Stimulated activated naive CD4-positive, alpha-beta T cell (primary cell): ENCODE data around the gene XXYLT1.
"Not testable (repeated sequence)": the region's sequence is repeated elsewhere in the genome, so short reads cannot be mapped to it uniquely, and the experiment has no call there.

Experiments used
- DNase-seq, 6 experiments: peaks; one replicate each; lab custom pipeline; 2025; lab: John Stamatoyannopoulos, UW

Gene XXYLT1

GRCh38 chr3:195112361-195112791 is 158.6 kb downstream of the XXYLT1 start:
- DNase-seq = no peak

DNA sequence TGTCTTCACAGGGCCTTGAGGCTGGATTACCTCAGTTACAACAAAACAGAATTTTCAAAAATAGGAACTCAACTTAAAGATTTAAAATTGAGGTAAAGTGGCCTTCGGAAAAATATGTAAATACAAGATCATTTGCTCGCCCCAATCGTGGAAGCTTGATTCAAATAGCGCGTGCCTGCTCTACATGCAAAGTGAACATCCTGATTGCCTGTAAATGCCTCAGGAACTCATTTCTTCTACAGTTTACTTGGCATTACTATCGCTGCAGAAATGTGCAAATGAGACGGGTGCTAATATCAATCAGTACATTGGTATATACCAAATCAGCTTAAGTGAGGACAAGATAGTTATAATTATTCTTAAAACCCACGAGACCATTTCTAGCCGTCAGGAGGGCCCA is 159.2 kb downstream of the XXYLT1 start:
- DNase-seq = no peak

- no peak for DNase-seq
These were observed 159.6 kb downstream of the XXYLT1 start for GRCh38 chr3:195111319-195111705.

DNA sequence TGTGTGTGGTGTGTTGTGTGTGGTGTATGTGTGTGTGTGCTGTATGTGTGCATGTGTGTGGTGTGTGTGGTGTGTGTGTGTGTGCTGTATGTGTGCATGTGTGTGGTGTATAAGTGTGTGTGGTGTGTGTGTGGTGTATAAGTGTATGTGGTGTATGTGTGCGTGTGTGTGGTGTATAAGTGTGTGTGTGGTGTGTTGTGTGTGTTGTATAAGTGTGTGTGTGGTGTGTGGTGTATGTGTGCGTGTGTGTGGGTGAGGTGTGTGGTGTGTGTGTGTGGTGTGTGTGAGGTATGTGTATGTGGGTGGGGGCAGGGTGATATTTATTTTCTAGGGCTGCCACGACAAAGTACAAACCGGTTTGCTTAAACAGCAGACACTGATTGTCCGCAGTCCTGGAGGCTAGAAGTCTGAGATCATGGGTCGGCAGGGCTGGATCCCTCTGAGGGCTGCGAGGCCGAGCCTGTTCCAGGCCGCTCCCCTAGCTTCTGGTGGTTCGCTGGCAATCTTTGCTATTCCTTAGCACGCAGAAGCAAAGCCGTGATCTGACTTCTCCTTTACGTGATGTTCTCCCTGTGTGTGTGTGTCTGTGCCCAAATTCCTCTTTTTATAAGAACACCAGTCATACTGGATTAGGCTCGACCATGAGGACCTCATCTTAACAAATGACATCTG is 160.2 kb downstream of the XXYLT1 start:
- DNase-seq = no peak

DNA sequence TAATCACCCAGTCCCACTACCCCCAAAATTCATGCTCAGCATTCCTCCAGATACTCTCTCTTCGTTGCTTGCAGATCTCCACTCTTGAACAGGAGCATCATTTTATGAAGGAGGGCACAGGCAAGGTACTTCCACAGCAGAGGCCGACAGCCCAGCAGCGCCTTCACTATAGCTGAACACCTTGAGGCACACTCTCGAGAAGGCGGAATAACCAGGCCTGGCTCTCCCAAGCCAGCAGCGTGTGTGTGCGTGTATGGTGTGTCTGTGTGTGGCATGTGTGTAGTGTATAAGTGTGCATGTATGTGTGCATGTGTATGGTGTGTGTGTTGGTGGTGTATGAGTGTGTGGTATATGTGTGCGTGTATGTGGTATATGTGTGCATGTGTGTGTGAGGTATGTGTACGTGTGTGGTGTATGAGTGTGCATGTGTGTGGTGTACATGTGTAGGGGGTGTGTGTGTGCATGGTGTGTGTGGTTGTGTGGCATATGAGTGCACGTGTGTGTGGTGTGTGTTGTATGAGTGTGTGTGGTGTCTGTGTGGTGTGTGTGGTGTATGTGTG is 161.8 kb downstream of the XXYLT1 start:
- no peak for DNase-seq

DNA sequence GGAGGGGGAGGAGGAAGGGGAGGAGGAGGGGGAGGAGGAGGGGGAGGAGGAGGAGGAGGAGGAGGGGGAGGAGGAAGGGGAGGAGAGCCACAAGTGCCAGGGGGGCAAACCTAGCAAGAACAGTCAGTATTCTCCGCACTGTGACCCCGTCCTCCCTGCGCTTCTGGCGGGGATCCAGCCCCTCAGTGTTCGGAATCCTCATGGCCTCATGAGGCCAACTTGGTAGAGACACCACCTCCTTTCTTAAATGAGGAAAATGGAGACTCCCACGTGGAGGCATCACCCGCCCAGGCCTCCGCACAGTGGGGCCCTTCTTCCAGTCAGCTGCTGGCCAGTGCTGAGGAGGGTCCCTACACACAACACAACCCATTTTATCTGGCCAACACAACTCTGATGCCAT is 163.4 kb downstream of the XXYLT1 start:
- DNase-seq = no peak

DNA sequence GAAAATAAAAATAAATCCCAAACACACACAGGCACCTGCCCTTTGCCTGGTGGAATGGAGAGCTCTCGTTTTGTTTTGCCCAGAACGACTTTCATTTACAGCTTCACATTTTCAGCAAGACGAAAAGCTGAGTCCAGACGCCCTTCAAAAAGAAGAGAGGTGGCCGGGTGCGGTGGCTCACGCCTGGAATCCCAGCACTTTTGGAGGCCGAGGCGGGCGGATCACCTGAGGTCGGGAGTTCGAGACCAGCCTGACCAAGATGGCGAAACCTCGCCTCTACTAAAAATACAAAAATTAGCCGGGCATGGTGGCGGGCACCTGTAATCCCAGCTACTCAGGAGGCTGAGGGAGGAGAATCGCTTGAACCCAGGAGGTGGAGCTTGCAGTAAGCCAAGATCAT is 163.9 kb downstream of the XXYLT1 start:
- DNase-seq = not testable (repeated sequence)

GRCh38 chr3:195106418-195106906 is 164.5 kb downstream of the XXYLT1 start:
- peak; percentile 13 to 73 (median 56) for DNase-seq

DNA sequence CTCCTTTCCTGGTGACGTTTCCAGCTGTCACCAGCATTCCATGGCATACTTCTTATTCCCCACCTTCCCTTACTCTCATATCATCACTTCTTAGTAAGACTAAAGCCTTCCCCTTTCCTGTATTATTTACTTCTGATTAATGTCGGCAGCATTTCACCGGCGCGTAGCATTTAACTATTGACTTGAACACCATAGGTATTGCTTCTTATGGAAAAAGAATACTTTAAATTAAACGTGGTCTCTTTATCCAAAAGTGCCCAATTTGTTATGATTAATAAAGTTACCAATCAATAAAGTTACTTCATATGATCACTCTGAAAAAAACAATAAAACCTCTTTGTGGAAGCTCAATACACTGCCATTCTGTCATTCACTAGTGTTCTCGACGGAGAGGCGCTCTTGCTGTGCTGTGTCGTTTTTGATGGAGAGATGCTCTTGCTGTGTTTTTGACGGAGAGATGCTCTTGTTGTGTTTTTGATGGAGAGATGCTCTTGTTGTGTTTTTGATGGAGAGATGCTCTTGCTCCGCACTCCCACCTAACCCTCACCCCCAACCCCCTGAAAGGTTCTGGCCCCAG is 165.0 kb downstream of the XXYLT1 start:
- DNase-seq = no peak

DNA sequence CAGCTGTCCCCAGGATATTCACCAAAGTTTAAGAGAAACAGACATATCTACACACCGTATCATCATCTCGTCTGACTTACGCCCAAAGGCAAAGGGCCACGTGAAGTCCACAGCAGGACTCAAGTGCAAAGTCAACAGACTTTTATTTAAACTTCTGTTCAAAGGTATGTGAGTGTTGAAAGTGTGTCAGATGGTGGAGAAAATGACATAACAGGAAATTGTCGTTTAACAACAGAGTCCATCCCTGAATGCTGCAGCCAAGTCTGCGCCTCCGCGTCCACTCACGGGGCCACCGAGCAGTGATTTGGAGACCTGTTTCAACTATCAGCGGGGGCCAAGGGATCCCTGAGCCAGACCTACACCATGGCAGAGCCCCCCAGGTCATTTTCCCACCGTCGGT is 165.6 kb downstream of the XXYLT1 start:
- DNase-seq = no peak

- no peak for DNase-seq
These were observed 166.6 kb downstream of the XXYLT1 start for GRCh38 chr3:195104340-195104739.

- no peak for DNase-seq
These were observed 167.3 kb downstream of the XXYLT1 start for GRCh38 chr3:195103623-195104022.

DNA sequence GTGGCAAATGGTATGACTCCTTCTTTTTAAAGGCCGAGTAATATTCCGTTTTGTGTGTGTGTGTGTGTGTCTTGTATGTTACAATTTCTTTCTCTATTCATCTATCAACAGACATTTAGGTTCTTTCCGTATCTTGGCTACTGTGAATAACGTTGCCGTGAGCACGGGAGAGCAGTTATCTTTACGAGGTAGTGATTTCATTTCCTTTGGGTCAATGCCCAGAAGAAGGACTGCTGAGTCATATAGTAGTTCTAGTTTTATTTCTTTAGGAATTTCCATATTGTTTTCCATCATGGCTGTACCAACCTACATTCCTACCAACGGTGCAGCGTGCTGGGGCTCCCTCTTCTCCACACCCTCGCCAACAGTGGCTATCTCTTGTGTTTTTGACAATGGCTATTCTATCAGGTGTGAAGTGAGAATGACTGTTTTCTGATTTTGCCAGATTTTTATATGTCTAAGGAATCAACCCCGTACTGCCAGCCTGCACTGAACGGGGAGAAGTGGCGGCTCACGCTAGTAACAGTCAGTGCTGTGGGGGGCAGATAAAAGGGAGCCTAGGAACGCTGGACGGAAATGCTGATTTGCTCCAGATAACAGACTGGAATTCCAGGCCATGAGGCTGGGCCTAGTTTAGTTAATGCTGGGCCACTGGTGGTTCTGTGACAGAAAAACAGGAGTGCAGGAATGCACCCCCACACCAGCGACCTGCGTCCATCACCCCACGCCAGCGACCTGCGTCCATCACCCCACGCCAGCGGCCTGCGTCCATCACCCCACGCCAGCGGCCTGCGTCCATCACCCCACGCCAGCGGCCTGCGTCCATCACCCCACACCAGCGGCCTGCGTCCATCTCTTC is 168.1 kb downstream of the XXYLT1 start:
- DNase-seq = no peak

DNA sequence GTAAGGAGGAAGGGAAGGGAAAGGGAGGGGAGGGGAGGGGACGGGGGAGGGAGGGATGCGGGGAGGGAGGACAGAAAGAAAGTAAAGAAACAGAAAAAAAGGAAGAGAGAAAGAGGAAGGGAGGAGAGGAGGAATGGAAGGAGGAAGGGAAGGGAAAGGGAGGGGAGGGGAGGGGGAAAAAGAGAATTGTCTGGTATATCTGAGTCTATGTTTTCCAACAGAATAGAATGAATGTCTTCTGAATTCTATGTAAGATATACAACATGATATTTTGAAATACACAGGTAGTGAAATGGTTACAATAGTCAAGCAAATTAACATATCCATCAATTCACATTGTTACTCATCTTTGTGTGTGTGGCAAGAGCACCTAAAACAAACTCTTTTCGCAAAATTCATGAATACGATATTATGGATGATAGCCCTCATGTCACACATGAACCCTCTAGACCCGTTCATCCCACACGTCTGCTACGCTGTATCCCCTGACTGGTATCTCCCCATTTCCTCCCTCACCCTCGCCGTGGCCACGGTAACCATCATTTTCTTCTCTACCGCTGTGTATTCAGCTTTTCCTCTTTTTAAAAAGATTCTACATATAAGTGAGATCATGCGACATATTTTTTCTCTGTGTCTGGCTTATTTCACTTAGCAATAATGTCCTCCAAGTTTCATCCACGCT is 168.9 kb downstream of the XXYLT1 start:
- DNase-seq = no peak

- no peak for DNase-seq
These were observed 169.9 kb downstream of the XXYLT1 start for GRCh38 chr3:195101001-195101583.

GRCh38 chr3:195099951-195100785 is 170.8 kb downstream of the XXYLT1 start:
- DNase-seq = no peak

GRCh38 chr3:195098741-195099525 is 172.0 kb downstream of the XXYLT1 start:
- no peak for DNase-seq

GRCh38 chr3:195097331-195098255 is 173.4 kb downstream of the XXYLT1 start:
- DNase-seq = no peak
